GM19193 (cell line): ENCODE measurements around the gene CCDC74A.

Source experiments
- POLR2A ChIP-seq: IDR thresholded peaks from 4 replicates; pipeline ENCODE4 v1.6.1; 2011; ENCODE audit not compliant: insufficient read depth, insufficient read length; ENCODE audit errors: extremely low read depth

The CCDC74A gene

GRCh38 chr2:131542438-131543384 is 15.0 kb downstream of the CCDC74A start:
- no peak for TF ChIP-seq POLR2A

DNA sequence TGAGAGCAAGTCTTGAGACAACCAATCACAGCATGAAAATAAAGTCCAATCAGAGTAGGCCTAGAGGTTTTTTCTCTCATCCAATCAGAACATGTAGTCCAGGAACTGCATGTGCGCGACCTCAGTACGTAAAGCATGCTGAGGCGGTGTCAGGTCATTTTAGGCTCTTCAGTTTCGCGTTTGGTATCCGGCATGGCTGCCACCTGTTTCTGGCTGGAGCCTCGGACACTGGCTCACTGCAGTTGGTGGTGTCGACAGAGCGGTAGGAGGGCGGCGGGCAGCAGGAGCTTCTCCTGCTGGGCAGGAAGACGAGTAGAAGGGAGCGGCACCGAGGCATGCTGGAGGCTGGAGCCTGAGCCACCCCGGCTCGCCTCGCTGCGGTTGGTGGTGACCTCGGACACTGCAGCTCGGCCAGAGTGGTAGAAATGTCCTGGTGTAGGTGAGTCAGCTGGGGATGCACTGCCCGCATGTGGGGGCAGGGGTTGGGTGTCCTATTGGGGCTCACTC is 15.8 kb downstream of the CCDC74A start:
- no peak for TF ChIP-seq POLR2A

GRCh38 chr2:131552871-131553270 is 25.2 kb downstream of the CCDC74A start:
- no peak for TF ChIP-seq POLR2A

DNA sequence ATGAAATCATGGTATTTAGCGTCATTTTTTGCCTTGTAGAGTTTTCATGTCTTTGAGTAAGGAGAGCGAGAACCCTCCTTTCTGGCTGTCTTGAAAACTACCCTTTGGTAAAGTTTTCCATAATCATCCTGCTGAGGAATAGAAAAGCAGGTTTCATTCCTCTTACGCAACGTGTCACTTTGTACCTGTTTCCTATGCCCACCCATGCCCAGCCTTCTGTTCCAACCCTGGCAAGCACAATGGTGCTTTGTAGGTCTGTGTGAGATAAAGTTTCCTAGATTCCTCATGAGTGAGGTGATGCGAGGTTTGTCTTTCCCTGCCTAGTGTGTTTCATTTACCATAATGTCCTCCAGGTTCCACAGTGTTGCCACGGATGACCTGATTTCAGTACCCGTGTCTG is 29.3 kb downstream of the CCDC74A start:
- TF ChIP-seq POLR2A: no peak

- no peak for TF ChIP-seq POLR2A
Observed at GRCh38 chr2:131557558-131558321, 30.1 kb downstream of the CCDC74A start.

DNA sequence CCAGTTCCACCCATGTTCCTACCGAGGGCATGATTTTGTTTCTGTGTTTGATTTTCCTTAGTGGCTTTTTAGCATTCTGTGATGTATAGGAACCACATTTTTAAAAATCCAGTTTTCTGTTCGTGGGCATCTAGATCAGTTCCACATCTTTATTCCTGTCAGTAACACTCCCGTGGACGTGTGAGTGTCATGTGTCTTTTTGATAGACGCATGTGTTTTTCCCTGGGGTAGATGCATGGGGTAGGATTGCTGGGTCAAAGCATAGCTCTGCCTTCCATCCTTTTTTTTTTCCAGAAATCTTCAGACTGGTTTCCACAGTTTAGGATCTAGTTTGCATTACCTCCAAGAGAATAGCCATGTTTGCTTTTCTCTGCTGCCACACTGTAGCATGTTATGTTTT is 38.7 kb downstream of the CCDC74A start:
- TF ChIP-seq POLR2A: no peak

DNA sequence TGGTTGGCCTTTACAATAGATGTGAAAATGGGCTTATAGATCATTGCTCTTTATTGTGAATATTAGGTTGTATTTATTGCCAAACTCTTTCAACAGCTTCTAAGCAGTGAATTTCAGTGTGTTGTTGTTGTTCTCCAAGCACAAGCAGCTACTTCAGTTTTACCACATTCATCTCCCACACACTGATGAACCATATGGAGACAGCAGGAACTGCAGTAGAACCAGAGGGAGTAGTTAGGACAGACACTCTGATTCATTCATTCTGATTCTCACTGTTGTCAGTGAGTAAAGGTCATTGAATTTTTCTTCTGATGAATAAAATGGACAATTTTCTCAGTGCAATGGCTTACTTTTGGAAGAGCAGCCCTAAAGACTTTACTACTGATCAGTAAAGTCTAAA is 40.2 kb downstream of the CCDC74A start:
- TF ChIP-seq POLR2A: no peak

- TF ChIP-seq POLR2A: no peak
Observed at GRCh38 chr2:131572175-131572574, 44.5 kb downstream of the CCDC74A start.

- no peak for TF ChIP-seq POLR2A
Observed at GRCh38 chr2:131577812-131578211, 50.1 kb downstream of the CCDC74A start.

DNA sequence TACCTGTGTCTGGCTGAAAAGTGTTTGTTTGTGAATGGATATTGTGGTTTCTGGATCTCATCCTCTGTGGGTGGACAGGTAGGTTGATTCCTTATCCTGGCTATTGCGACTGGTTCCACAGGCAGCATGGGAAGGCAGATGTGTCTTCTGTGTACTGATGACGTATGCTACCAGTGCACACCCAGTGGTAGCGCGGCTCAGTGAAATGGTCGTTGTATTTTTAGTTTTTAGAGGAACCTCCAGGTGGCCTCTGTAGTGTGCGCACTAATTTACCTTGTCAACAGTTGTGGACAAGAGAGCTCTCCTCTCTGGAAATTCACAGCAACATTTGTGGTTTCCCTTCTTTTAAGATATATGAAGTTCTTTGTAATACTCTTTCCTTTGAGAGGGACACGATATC is 52.5 kb downstream of the CCDC74A start:
- no peak for TF ChIP-seq POLR2A
